PFSK-1 (cell line): ENCODE results near the gene ACP3.

Experiments
- POLR2AphosphoS5 ChIP-seq: IDR thresholded peaks from 2 replicates; pipeline ENCODE4 v1.6.1; 2012; ENCODE audit warnings: low read depth, mild to moderate bottlenecking, control low read depth, low read length, moderate library complexity
- TF ChIP-seq, protein P1 (sequence below), 2 experiments: IDR thresholded peaks; 2 replicates each; pipeline versions ENCODE4 v1.6.1 to v1.8.0; 2011 to 2012; ENCODE audit warnings: low read depth in 2 of 2, low read length in 2 of 2, control low read depth in 1 of 2, inconsistent platforms in 1 of 2, mild to moderate bottlenecking in 1 of 2, moderate library complexity in 1 of 2; ENCODE audit not compliant: insufficient read depth in 1 of 2

DNA sequence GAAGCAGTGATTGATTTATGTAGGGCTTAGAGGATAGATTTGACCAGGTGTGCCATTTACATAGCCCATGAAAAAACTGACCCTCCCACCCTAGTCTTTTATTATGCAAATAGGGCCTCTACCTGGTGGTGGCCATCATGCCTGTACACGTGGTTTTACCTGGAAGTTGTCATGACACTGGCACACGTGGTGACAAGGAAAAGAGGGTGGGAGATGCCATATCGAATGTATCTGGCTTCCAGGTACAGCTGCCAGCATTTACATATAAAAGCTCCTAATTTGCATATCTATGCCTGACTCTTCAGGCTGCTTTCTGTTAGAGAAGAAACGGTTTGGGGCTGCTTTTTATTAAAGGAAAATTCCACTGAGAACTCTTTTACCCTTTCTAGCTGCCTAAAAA, 65.1 kb downstream of the ACP3 start:
- TF ChIP-seq, protein P1, sequence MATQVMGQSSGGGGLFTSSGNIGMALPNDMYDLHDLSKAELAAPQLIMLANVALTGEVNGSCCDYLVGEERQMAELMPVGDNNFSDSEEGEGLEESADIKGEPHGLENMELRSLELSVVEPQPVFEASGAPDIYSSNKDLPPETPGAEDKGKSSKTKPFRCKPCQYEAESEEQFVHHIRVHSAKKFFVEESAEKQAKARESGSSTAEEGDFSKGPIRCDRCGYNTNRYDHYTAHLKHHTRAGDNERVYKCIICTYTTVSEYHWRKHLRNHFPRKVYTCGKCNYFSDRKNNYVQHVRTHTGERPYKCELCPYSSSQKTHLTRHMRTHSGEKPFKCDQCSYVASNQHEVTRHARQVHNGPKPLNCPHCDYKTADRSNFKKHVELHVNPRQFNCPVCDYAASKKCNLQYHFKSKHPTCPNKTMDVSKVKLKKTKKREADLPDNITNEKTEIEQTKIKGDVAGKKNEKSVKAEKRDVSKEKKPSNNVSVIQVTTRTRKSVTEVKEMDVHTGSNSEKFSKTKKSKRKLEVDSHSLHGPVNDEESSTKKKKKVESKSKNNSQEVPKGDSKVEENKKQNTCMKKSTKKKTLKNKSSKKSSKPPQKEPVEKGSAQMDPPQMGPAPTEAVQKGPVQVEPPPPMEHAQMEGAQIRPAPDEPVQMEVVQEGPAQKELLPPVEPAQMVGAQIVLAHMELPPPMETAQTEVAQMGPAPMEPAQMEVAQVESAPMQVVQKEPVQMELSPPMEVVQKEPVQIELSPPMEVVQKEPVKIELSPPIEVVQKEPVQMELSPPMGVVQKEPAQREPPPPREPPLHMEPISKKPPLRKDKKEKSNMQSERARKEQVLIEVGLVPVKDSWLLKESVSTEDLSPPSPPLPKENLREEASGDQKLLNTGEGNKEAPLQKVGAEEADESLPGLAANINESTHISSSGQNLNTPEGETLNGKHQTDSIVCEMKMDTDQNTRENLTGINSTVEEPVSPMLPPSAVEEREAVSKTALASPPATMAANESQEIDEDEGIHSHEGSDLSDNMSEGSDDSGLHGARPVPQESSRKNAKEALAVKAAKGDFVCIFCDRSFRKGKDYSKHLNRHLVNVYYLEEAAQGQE (IDR thresholded peaks at IDR 0.05; ENCODE audit: insufficient read depth in 1 of 2, low read depth in 2 of 2, low read length in 2 of 2), result no peak
- TF ChIP-seq POLR2AphosphoS5, result no peak
